K562 (cell line): Measurements from ENCODE around the gene POMGNT1. TPM values are rescaled to one million over a fixed set of nuclear protein-coding genes. Genes with fewer than 3 reads are reported as not detected.

Source experiments
- BRD4 ChIP-seq: fragments of 200-600 bp; sonication (generic); IDR thresholded peaks from 2 replicates; pipeline ENCODE4 v1.6.1; 2017; ENCODE audit warnings: inconsistent platforms
- CTBP1 ChIP-seq: fragments of 450-650 bp; IDR thresholded peaks from 2 replicates; pipeline ENCODE4 v1.6.1; 2016; ENCODE audit warnings: borderline replicate concordance
- DACH1 ChIP-seq: fragments of 450-650 bp; IDR thresholded peaks from 2 replicates; pipeline ENCODE4 v1.6.1; 2018; ENCODE audit not compliant: partially characterized antibody
- GABPA ChIP-seq: fragments of 200-800 bp; sonication (Bioruptor generic); conservative IDR thresholded peaks from 2 replicates; pipeline ENCODE4 v1.6.1; 2016; ENCODE audit warnings: low read depth, missing genetic modification characterization, missing compliant biosample characterization
- MAFK ChIP-seq: IDR thresholded peaks from 2 replicates; pipeline ENCODE4 v1.6.1; 2011; ENCODE audit warnings: low read length, improper control_type of control experiment
- NCOR1 ChIP-seq: fragments of 450-650 bp; IDR thresholded peaks from 2 replicates; pipeline ENCODE4 v1.6.1; 2016; ENCODE audit warnings: mild to moderate bottlenecking, moderate library complexity
- NR2C2 ChIP-seq, 2 experiments: fragments of 200-800 bp in 1 of 2; sonication (Bioruptor generic) in 1 of 2; sonication (generic) in 1 of 2; formaldehyde crosslinking in 1 of 2; IDR thresholded peaks; 2 replicates each; pipeline versions ENCODE4 v1.6.1 to v1.8.0; 2016 to 2022; ENCODE audit warnings: mild to moderate bottlenecking in 1 of 2, missing compliant biosample characterization in 1 of 2, missing genetic modification characterization in 1 of 2, missing genetic modification reagents in 1 of 2
- NR4A1 ChIP-seq, 2 experiments: fragments of 250-450 bp in 1 of 2; fragments of 450-650 bp in 1 of 2; sonication (Bioruptor Pico) in 1 of 2; IDR thresholded peaks; 2 replicates each; pipeline versions ENCODE4 v1.4.0 to v1.6.1; 2016 to 2020; ENCODE audit warnings: mild to moderate bottlenecking in 2 of 2, missing compliant biosample characterization in 1 of 2, missing genetic modification characterization in 1 of 2, moderate library complexity in 1 of 2
- PCBP1 ChIP-seq: fragments of 200-400 bp; formaldehyde crosslinking; IDR thresholded peaks from 2 replicates; pipeline ENCODE4 v1.6.1; 2018; ENCODE audit warnings: mild to moderate bottlenecking, low read depth, low read length; ENCODE audit not compliant: poor library complexity, severe bottlenecking
- PHF8 ChIP-seq: fragments of 200-600 bp; sonication (generic); IDR thresholded peaks from 2 replicates; pipeline ENCODE4 v1.6.1; 2012; ENCODE audit warnings: mixed run types, mild to moderate bottlenecking, inconsistent platforms, low read length, moderate library complexity, borderline replicate concordance
- TAF1 ChIP-seq: IDR thresholded peaks from 2 replicates; pipeline ENCODE4 v1.6.1; 2011; ENCODE audit warnings: mild to moderate bottlenecking, low read length, moderate library complexity; ENCODE audit not compliant: insufficient read depth, control insufficient read depth, severe bottlenecking; ENCODE audit errors: extremely low read depth
- TEAD2 ChIP-seq: fragments of 450-650 bp; IDR thresholded peaks from 2 replicates; pipeline ENCODE4 v1.6.1; 2016; ENCODE audit warnings: missing genetic modification characterization, control low read depth, missing compliant biosample characterization
- ZNF282 ChIP-seq: sonication (generic); formaldehyde crosslinking; IDR thresholded peaks from 2 replicates; pipeline ENCODE4 v1.8.1; 2023; ENCODE audit warnings: missing genetic modification reagents
- ZNF324 ChIP-seq: fragments of 250-450 bp; sonication (Bioruptor Pico); IDR thresholded peaks from 2 replicates; pipeline ENCODE4 v1.4.0; 2020; ENCODE audit warnings: mild to moderate bottlenecking
- ZNF407 ChIP-seq: fragments of 450-650 bp; IDR thresholded peaks from 2 replicates; pipeline ENCODE4 v1.6.1; 2016; ENCODE audit warnings: low read depth
- ZNF707 ChIP-seq: fragments of 250-450 bp; sonication (Bioruptor Pico); conservative IDR thresholded peaks from 2 replicates; pipeline ENCODE4 v1.8.0; 2022; ENCODE audit warnings: inconsistent platforms, mild to moderate bottlenecking, moderate library complexity
- ZNF740 ChIP-seq, 3 experiments: fragments of 200-800 bp in 1 of 3; sonication (Bioruptor generic) in 1 of 3; sonication (generic) in 1 of 3; formaldehyde crosslinking in 1 of 3; IDR thresholded peaks; 2 replicates each; pipeline versions ENCODE4 v1.6.1 to v1.8.0; 2016 to 2022; ENCODE audit warnings: mild to moderate bottlenecking in 2 of 3, missing compliant biosample characterization in 2 of 3, missing genetic modification characterization in 2 of 3, missing genetic modification reagents in 1 of 3
- polyA plus RNA-seq, 8 experiments: library from polyadenylated mRNA; depleted of rRNA in 4 of 8; stranded (reverse) in 5 of 8; unstranded in 3 of 8; fragments of >200 nt; fragmentation: Nextera tagmentation in 2 of 8; fragmentation: Illumina TruSeq in 1 of 8; extraction: Ambion mirVana in 2 of 8; extraction: Trizol in 1 of 8; gene quantifications; 2 replicates each; pipeline versions ENCODE4 v1.2.1 to v1.2.3, GENCODE V29; 2011 to 2014; ENCODE audit warnings: inconsistent platforms in 1 of 8, missing spikeins in 1 of 8
- total RNA-seq, 7 experiments: library from RNA; depleted of rRNA in 6 of 7; stranded (reverse); fragments of >200 nt in 6 of 7; fragmentation: Illumina TruSeq in 2 of 7; extraction: Trizol in 2 of 7; gene quantifications; 2 replicates each; pipeline versions ENCODE4 v1.2.1 to v1.2.3, GENCODE V29; 2011 to 2021; ENCODE audit warnings: low replicate concordance in 1 of 7

POMGNT1 gene
- total and polyA plus RNA-seq, 9 of the 15 experiments (the other 6 are each of a cell fraction or from before 2014, with no cell fraction given): 14.1 to 58.9 (median 37.8) TPM

- TF ChIP-seq ZNF407 (0 out of 2 replicates have a peak, but pooled peaks have one; percentile 44), CTBP1 (peak; percentile 99), PHF8 (no peak), MAFK (peak; percentile 72), NCOR1 (peak; percentile 99), NR4A1 (CRISPR knock-in tag; IDR thresholded peaks at IDR 0.05) (no peak), NR4A1 (tag; IDR thresholded peaks at IDR 0.05) (peak; percentile 73), ZNF282 (CRISPR knock-in tag) (no peak), ZNF324 (CRISPR knock-in tag) (no peak), ZNF740 (CRISPR knock-in tag; IDR thresholded peaks at IDR 0.05) (peak; percentile 40; the same call in 1 of the 2 replicates), ZNF740 (tag; IDR thresholded peaks at IDR 0.05) (no peak), PCBP1 (no peak), ZNF707 (CRISPR knock-in tag) (no peak), TEAD2 (tag) (no peak), TAF1 (no peak), GABPA (tag) (no peak), NR2C2 (CRISPR knock-in tag; IDR thresholded peaks at IDR 0.05) (no peak), NR2C2 (tag; IDR thresholded peaks at IDR 0.05) (peak; percentile 75), BRD4 (no peak), DACH1 (peak; percentile 99)
Observed at GRCh38 chr1:46158312-46159281, 39.6 kb downstream of the POMGNT1 start (continued).
